GM21515 (cell line): ENCODE results near the gene INO80C.

Experiments
- ATAC-seq: cut with Tn5 transposase; IDR thresholded peaks from one replicate; pipeline ENCODE4 v1.9.1; 2021; ENCODE audit not compliant: unreplicated experiment

Gene INO80C

GRCh38 chr18:35497370-35498197 lies at the start of gene INO80C:
Gene INO80C (minus strand): TSS chr18:35497960. CDS start chr18:35497874, 86 bp downstream.
- peak; percentile 95 for ATAC-seq

GRCh38 chr18:35547008-35547605 lies 49.3 kb upstream of the INO80C start:
- no peak for ATAC-seq

- no peak for ATAC-seq
These were observed 44.6 kb upstream of the INO80C start for GRCh38 chr18:35542356-35542755.

GRCh38 chr18:35535297-35535696 lies 37.5 kb upstream of the INO80C start:
- ATAC-seq: no peak

GRCh38 chr18:35533916-35534405 lies 36.2 kb upstream of the INO80C start:
- no peak for ATAC-seq

GRCh38 chr18:35528749-35529274 lies 31.1 kb upstream of the INO80C start:
- no peak for ATAC-seq

GRCh38 chr18:35526495-35527059 lies 28.8 kb upstream of the INO80C start:
- no peak for ATAC-seq

GRCh38 chr18:35525795-35526494 lies 28.2 kb upstream of the INO80C start:
- ATAC-seq: no peak

GRCh38 chr18:35524226-35524625 lies 26.5 kb upstream of the INO80C start:
- no peak for ATAC-seq

GRCh38 chr18:35522130-35522959 lies 24.6 kb upstream of the INO80C start:
- ATAC-seq: no peak

- ATAC-seq: no peak
These were observed 23.4 kb upstream of the INO80C start for GRCh38 chr18:35521133-35521532.

- no peak for ATAC-seq
These were observed 21.6 kb upstream of the INO80C start for GRCh38 chr18:35519148-35519899.

GRCh38 chr18:35517715-35518114 lies 20.0 kb upstream of the INO80C start:
- ATAC-seq: no peak

- no peak for ATAC-seq
These were observed 19.0 kb upstream of the INO80C start for GRCh38 chr18:35516789-35517188.

- ATAC-seq: no peak
These were observed 18.6 kb upstream of the INO80C start for GRCh38 chr18:35516351-35516750.

- no peak for ATAC-seq
These were observed 17.8 kb upstream of the INO80C start for GRCh38 chr18:35515460-35516130.

GRCh38 chr18:35514752-35515459 lies 17.1 kb upstream of the INO80C start:
- ATAC-seq: no peak

GRCh38 chr18:35514283-35514682 lies 16.5 kb upstream of the INO80C start:
- ATAC-seq: no peak
